GM18508 (cell line): Measurements from ENCODE around the gene KIAA1755.

Experiments used
- ATAC-seq: cut with Tn5 transposase; IDR thresholded peaks from one replicate; pipeline ENCODE4 v1.9.1; 2021; ENCODE audit warnings: moderate number of reproducible peaks; ENCODE audit not compliant: insufficient read depth, unreplicated experiment

The KIAA1755 gene

DNA sequence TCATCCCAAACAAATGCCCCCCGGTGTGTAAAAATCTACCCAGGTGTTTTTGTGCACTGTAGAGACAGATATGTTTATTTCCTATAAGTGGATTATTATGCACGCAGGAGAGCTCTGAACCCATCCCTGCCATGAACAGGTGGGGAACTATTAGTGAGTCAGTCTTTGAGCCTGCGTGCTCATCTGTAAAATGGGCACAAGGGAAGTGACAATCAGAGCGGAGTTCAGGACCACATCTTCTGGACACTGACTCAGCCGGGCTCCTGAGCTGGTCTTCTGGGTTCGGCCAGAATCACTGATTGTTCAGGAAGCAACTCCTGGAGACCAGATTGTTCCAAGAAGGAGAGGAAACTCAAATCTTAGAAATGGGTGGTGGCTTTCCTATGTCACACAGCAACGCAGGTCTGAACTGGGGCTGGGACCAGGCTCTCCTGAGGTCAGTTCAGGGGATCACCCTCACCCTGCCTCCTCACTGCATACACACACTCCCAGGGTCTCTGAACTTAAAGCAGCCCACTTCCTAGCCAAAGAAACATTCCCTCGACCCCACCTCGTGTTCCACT lies 68.1 kb downstream of the KIAA1755 start:
- no peak for ATAC-seq

DNA sequence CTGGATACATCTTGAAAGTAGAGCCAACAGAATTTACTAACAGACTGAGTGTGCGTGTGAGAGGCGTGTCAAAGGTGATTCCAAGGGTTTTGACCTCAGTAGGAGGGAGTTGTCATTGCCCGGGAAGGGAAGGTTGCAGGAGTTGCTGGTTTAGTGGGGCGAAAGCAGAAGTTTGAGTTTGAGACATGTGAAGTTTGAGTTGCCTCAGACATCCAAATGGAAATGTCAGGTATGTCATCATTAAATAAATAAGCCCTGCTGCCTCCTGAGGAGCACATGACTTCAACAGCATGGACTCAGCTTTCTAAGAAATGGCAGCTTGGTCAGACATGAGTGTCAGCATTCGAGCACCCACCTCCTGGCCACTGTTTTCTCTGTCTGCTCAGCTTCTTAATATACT lies 68.9 kb downstream of the KIAA1755 start:
- no peak for ATAC-seq

DNA sequence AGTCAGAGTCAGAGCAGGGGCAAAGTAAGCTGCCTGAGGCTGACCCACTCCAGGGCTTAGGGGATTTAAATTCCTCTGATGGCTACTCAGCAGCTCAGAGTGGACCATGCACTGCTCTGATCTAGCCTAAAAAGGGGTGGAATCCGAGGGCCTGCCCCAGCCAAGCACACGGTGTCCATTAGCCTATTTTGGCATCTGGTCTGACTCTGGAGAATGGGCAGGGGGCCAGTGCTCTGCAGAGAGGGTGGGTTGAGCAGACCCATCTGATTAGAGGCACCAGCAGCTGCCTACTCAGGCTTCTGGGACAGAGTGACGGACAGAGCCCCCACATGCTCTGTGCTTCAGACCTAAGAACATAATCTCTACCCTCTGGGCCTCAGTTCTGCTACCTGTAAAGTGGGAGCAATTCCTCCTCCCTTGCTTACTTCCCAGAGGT lies 69.6 kb downstream of the KIAA1755 start:
- no peak for ATAC-seq

DNA sequence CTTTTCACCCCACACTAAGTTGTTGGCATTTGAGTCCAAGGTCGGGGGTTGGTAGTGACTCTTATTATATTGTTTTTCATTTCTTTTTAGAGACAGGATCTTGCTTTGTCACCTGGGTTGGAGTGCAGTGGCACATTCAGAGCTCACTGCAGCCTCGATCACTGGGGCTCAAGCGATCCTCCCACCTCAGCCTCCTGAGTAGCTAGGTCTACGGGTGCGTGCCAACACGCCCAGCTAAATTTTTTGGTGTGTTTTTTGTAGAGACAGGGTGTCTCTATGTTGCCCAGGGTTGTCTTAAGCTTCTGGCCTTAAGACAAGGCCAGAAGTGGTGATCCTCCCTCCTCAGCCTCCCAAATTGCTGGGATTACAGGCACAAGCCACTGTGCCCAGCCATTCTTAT lies 70.4 kb downstream of the KIAA1755 start:
- no peak for ATAC-seq

DNA sequence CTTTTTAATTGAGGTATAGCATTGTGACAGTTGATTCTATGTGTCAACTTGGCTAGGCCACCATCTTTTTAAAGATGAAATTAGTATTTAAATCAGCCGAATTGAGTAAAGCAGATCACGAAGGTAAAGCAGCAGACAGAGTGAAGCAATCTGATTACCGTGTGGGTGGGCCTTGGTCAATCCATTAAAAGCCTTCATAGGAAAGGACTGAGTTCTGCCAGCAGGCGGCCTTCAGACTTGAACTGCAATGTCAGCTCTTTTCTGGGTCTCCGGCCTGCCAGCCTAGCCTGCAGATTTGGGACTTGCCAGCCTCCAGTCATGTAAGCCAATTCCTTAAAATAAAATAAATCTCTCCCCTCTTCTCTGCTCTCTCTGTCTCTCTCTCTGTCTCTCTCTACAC lies 73.0 kb downstream of the KIAA1755 start:
- no peak for ATAC-seq

DNA sequence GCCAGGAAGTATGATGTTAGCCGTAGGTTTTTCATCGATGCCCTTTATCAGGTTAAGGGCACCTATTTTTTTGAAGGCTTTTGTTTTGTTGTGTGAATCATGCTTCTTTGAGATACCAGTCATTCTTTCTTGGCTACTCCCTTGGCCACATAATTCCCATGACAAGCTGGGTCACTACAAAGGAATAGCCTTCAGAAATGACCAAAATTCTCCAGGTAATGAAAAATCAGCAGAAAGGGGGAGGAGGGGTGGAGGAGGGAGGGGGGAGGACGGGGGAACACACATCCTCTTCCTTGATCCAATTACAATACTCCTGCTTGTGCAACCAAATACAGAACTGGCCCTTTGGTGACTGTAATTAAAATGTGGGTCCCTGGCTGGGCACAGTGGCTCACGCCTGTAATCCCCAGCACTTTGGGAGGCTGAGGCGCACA lies 73.7 kb downstream of the KIAA1755 start:
- ATAC-seq, result no peak

DNA sequence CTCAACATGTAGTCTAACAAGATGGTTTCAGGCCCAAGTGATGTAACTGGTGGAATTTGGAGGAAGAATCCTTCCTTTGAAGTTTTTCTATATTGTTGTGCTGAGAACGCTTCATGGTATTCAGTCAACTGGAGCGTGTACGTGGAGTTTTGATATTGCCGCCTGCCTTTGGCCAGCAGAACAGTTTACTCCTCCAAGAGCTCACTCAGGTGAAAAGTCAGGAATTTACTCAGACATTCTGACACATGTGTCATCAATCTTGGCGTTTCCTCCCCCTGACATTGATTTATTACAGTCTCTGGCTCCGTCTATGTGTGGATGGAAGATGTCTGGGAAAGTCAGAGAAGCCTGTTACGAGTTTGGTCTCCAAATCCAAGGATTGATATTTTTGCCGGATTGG lies 76.4 kb downstream of the KIAA1755 start:
- no peak for ATAC-seq

DNA sequence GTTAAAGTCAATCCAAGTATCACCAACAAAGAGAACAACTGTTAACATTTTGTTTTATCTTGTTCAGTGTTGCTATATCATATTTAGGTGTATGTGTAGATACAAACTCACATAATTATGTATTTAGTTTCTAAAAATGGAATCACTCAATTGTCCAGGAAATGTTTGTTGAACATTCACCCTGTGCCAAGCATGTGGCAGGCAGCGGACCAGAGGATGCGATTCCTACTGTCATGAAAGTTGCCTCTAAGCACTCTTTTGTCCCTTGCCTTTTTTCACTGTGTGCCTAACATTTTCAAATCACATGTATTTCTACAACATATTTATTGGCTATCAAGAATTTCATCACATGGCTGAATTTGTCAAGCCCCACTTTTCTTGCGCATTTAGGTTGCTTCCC lies 78.6 kb downstream of the KIAA1755 start:
- ATAC-seq, result no peak

DNA sequence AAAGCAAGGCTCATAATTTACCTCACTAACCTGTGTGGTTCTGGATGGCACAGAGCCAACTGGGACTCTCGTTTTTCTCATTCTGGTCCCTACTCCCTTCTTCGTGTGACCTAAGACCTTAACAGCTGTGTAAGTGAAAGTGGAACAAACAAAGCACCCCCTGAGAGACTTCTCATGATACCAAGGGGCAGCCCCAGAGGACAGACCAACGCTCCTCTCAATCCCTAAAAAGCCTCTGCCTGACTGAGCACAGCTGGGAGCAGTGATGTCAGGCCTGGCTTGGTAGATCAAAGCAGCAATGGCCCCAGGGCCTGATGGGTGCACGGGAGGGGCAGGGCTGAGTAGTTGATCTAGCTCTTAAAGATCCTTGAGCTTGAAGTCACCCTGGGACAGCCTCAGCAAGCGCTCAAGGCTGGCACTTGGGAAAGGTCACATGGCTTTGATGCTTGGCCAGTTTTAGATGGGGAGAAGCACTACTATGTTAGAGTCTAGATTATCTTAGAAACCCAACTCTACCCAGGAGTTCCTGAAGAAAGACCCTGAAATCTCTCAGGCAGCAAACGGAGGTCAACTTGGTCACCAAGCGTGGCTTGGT lies 79.2 kb downstream of the KIAA1755 start:
- ATAC-seq, result no peak

DNA sequence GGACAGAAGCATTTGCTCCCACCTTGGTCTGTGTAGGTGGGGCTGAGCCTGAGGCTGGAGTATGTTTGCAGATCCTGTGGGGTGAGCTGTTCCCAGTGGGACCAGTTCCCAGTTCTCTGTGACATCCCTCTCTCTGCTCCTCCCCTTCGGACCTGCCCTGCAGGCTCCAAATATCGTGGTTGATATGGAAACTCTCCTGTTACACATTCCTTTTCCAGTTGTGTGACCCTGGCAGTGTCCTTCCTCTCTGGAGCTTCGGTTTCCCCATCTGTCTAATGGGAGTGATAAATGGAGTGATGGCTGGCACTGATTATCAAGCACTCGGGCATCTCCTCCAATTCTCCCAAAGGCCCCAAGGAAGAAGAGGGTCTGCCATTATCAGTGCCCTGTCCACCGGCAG lies 79.8 kb downstream of the KIAA1755 start:
- no peak for ATAC-seq

DNA sequence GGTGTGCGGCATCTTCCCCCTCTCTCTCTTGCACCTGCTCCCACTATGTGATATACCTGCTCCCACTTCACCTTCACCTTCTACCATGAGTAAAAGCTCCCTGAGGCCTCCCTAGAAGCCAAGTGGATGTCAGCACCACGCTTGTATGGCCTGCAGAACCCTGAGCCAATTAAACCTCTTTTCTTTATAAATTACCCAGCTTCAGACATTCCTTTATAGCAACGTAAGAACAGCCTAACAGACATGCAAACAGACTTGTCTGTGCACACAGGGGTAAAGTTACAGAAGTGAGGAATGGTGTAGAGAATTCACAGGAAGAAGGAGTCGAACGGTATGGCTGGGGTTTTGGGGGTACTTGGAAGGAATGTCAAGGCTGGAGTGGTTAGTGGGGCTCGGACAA lies 80.7 kb downstream of the KIAA1755 start:
- no peak for ATAC-seq

DNA sequence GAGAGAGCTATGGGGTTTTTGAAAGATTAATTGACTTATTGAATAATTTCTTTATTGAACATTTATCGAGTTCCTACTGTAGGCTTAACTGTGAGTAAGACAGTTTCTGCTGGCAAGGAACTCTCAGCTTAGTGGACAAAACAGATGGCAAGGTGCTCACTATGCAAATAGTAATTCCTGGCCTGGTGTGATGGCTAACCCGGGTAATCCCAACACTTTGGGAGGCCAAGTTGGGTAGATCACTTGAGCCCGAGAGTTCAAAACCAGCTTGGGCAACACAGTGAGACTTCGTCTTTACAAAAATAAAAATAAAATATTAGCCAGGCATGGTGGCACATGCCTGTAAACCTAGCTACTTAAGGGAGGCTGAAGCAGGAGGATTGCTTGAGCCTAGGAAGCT lies 82.0 kb downstream of the KIAA1755 start:
- no peak for ATAC-seq

DNA sequence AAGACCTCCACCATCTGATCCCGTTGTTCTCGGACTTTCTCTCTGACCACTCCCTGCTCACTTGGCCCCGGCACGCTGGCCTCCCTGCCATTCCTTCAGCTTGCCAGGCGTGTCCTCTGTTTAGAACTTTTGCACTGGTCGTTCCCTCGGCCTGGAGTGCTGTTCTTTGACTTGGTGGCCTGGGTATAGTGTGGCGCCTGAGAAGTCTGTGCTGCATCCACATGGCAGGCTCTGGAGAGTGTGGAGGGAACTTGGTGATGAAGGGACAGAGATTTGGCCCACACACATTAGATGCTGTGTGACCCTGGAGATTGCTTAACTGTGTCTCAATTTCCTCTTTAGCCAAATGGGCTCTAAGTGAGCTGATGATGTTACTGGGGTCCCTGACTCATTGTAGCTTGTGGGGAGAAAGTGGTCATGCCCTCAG lies 82.5 kb downstream of the KIAA1755 start:
- ATAC-seq, result no peak

DNA sequence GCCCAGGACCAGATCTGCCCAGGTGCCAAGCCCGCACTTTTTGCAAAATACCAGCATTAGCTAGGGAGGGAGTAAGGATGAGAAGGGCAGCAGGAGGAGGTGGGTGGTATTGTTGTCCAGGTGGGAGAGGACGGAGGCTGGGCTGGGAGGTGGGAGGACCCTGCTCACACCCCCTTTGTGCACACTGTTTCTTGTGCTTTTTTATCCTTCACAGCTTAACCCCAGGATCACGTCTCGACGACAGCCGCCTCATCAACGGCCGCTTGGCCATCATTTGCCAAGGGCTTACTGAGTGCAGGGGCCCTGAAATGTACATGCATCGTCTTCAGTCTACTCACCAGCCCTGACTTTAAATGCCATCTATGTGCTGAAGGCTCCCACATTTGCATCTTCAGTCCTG lies 83.3 kb downstream of the KIAA1755 start:
- ATAC-seq, result no peak

DNA sequence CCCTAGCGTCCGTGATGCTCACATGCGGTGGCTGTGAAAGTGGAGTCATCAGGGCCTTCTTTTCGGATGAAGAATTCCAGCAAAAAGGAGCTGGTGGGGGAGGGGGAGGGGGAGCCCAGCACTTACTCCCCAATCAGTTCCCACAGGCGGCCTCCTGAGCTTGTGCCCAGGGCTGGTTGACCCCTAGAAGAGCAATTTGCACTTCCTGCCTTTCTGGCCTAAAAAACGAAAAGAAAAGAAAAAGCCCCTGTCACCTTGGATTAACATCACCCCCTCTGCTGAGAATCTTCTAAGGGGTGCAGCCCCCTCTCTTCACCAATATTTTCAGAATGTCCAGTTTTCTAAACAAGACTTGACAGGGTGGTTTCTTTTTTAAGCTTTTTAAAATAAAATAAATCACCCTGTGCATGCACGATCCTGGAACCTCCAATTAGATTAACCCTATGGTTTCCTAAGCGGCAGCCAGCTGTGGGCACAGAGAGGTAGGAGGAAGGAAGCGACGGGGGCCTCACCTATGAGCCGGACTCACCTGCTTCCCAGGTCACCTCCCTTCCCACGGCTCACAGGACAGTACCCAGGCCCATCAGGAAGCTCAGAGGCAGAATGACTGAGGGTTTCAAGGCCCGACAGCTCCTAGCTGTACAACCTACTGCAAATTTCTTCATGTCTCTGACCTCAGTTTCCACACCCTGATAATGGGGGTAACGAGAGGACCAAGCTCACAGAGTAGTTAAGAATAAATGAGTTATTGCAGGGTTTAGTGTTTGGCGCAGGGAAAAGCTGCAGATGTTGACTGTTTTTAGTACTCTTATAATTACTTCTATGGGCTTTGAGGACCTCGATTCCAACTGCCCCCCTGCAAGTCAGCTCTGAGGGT lies 85.0 kb downstream of the KIAA1755 start:
- no peak for ATAC-seq

DNA sequence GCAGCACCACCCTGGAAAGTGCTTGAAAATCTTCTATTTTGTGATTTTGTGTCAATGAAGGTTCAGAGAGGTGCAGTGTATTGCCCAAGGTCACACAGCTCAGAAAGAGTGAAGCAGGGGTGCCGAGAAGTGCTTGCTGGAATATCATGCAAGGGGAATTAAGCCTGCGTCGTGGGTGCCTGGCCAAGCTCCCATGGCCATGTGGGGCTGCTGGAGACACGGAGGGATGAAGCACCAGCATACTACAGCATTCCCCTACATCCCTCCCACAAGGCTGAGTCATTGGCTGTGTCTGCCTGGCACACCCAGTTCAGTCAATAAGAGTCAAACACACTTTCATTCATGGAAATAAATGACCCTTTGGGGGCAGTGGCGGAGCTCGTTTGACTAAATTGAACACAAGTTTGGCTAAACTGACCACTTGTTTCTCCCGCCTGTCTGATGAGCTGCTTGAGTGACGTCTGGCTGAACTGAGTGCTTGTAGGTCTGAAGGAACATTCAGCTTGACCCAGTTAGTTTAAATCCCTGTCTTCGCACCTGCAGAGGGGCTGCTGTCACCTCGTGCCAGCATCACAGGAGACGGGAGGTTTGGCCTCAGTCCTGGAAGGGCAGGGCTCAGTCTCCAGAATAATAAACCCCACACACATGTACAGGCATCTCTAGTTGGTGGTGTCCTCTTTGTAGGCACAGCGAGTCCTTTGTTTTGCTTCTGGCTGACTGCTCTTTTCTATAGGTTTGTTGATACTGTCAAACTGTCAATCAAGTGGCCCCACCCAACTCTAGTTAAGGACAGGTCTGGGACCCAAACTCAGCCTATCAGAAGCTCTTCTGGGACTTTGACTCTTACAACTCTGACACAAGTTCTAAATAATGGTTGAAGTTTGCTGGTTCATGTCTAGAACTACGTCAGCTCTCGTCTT lies 87.0 kb downstream of the KIAA1755 start:
- no peak for ATAC-seq

DNA sequence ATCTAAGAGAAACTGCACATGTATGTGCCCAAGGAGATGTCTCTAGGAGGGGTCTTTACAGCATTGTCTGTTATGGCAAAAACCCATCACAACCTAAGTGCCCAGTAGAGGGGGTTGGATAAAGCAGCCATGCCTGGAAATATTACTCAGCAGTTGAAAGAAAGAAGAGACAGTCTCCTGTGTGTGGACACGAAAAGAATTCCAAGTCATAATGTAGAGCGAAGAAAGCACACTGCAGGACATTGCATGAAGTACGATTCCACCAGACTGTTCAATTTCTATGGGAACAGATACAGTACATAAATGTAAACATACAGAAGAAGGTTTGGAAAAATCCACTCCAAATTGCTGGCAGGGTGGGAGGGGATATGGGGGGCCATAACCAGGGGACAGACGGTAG lies 88.1 kb downstream of the KIAA1755 start:
- no peak for ATAC-seq

DNA sequence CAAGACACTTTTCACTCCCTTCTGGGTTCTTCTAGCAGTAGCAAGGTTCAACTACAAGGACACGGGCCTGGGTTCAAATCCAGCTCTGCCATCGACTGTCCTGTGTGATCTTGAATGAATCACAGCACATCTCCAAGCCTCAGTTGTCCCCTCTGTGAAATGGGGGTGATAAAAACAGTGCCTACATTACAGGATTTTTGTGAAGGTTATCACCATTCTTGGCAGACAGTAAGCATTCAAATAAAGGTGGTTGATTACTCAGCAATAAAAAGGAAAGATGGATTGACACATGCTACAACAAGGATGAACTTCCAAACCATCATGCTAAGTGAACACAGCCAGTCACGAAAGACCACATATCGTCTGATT lies 88.9 kb downstream of the KIAA1755 start:
- ATAC-seq, result no peak

DNA sequence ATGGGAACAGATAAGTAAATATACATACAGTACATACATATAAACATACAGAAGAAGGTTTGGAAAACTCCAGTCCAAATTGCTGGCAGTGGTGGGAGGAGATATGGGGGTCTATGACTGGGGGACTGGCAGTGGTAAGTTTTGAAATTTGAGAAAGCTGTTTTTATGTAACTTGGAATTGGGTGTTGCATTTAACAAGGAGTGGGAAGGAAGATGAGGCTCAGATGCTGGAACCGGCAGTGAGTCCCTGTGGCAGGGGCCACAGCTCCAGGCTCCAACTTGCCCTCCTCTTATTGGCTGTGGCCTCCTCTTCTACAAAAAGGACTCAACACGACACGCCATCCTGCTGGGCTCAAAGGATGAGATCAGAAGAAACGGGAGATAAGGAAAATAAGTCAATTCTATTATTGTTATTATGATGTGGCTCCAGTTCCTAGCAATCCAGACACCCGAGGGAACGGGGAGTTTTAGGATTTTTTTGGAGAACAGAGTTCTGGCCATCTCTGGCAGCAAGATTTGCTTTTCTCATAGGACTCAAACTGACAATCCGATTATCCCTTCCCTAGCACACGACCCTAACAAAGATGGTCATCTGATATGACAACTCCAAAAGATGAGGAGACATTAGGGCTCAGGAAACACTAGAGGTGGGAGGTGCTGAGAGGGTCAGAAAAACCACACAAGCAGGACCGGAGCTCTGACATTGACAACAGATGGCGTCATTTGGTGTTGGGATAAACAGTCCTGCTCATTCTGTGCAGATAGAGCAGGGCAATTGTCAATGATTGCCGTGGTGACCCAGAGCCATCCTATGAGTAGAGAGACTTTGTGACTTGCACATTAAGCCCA lies 89.5 kb downstream of the KIAA1755 start:
- ATAC-seq, result no peak
